ENCODE results near the gene MFSD2B. TPM values are rescaled to one million over a fixed set of nuclear protein-coding genes. Genes with fewer than 3 reads are reported as not detected.

The MFSD2B gene
- total RNA-seq, 1 donor from 2014 or later = not detected

GRCh38 chr2:24016376-24016761, 6.5 kb downstream of the MFSD2B start:
- TF ChIP-seq, protein P1, sequence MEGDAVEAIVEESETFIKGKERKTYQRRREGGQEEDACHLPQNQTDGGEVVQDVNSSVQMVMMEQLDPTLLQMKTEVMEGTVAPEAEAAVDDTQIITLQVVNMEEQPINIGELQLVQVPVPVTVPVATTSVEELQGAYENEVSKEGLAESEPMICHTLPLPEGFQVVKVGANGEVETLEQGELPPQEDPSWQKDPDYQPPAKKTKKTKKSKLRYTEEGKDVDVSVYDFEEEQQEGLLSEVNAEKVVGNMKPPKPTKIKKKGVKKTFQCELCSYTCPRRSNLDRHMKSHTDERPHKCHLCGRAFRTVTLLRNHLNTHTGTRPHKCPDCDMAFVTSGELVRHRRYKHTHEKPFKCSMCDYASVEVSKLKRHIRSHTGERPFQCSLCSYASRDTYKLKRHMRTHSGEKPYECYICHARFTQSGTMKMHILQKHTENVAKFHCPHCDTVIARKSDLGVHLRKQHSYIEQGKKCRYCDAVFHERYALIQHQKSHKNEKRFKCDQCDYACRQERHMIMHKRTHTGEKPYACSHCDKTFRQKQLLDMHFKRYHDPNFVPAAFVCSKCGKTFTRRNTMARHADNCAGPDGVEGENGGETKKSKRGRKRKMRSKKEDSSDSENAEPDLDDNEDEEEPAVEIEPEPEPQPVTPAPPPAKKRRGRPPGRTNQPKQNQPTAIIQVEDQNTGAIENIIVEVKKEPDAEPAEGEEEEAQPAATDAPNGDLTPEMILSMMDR (IDR thresholded peaks at IDR 0.05; ENCODE audit: insufficient read depth, low read length, severe bottlenecking) = no peak
- Histone ChIP-seq H3K36me3 (ENCODE audit: control insufficient read depth, insufficient read depth, low read length) (no peaks in the 10 kb centered on the region), H3K27me3 (ENCODE audit: control insufficient read depth, insufficient read depth, low read length) (no peaks in the 10 kb centered on the region), H3K4me3 (ENCODE audit: low read depth, low read length) (no peak overlapping the region)
- FAIRE-seq = no peak
- no peak for DNase-seq (ENCODE audit: low read depth)

GRCh38 chr2:24016853-24017703, 7.2 kb downstream of the MFSD2B start:
- FAIRE-seq (no peak), DNase-seq (ENCODE audit: low read depth) (no peak)
- Histone ChIP-seq H3K36me3 (ENCODE audit: control insufficient read depth, insufficient read depth, low read length) (no peaks in the 10 kb centered on the region), H3K4me3 (ENCODE audit: low read depth, low read length) (no peak overlapping the region), H3K27me3 (ENCODE audit: control insufficient read depth, insufficient read depth, low read length) (no peaks in the 10 kb centered on the region)
- TF ChIP-seq, protein P1 (IDR thresholded peaks at IDR 0.05; ENCODE audit: insufficient read depth, low read length, severe bottlenecking) = no peak

DNA sequence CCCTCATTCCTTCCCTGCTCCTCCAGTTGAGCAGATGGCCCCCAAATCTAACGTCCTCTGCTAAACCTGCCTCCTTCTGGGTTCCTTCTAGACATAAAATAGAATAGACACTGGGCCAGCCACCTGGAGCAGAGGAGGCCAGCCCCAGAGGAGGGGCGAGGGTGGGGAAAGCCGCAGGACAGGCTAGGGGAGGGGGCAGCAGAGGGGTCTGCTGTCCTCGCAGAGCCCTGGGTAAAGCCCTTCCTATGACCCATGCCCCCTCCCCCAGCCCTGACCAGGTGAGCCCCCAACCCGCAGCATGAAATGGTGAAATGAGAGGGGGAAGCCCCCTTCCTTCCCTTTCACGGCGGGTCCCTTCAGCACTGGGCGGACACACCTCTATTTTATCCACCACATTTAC, 7.8 kb downstream of the MFSD2B start:
- Histone ChIP-seq H3K36me3 (ENCODE audit: control insufficient read depth, insufficient read depth, low read length) (no peaks in the 10 kb centered on the region), H3K27me3 (ENCODE audit: control insufficient read depth, insufficient read depth, low read length) (no peaks in the 10 kb centered on the region), H3K4me3 (ENCODE audit: low read depth, low read length) (no peak overlapping the region)
- TF ChIP-seq, protein P1 (IDR thresholded peaks at IDR 0.05; ENCODE audit: insufficient read depth, low read length, severe bottlenecking) = no peak
- DNase-seq (ENCODE audit: low read depth) (no peak), FAIRE-seq (no peak)

- no peak for DNase-seq (ENCODE audit: low read depth)
- TF ChIP-seq, protein P1 (IDR thresholded peaks at IDR 0.05; ENCODE audit: insufficient read depth, low read length, severe bottlenecking) = no peak
- no peaks in the 10 kb centered on the region for H3K36me3 ChIP-seq (ENCODE audit: control insufficient read depth, insufficient read depth, low read length)
- H3K27me3 ChIP-seq (ENCODE audit: control insufficient read depth, insufficient read depth, low read length) = no peaks in the 10 kb centered on the region
- no peak overlapping the region for H3K4me3 ChIP-seq (ENCODE audit: low read depth, low read length)
- FAIRE-seq = no peak
Observed at GRCh38 chr2:24018241-24018640, 8.4 kb downstream of the MFSD2B start.

DNA sequence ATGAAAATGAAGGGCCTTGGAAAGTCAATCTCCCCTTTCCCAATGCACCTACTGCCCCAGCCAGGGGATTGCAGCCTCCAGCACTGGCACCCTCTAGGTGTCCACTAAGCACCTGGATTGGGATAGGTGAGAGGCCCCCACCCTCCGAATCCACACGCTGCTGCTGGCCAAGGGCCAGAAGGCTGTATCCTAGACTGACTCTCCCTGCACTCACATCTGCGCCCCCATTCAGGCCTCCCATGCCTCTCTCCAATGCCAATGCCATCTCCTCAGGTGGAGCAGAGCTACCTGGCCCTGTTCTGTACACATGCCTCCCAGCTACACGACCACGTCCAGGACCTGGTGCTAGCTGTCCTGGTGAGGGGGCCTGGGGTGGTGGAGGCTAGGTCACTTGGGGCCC, 9.8 kb downstream of the MFSD2B start:
- Histone ChIP-seq H3K27me3 (ENCODE audit: control insufficient read depth, insufficient read depth, low read length) (no peaks in the 10 kb centered on the region), H3K4me3 (ENCODE audit: low read depth, low read length) (no peak overlapping the region), H3K36me3 (ENCODE audit: control insufficient read depth, insufficient read depth, low read length) (no peaks in the 10 kb centered on the region)
- no peak for FAIRE-seq
- TF ChIP-seq, protein P1 (IDR thresholded peaks at IDR 0.05; ENCODE audit: insufficient read depth, low read length, severe bottlenecking) = no peak
- DNase-seq (ENCODE audit: low read depth) = no peak

DNA sequence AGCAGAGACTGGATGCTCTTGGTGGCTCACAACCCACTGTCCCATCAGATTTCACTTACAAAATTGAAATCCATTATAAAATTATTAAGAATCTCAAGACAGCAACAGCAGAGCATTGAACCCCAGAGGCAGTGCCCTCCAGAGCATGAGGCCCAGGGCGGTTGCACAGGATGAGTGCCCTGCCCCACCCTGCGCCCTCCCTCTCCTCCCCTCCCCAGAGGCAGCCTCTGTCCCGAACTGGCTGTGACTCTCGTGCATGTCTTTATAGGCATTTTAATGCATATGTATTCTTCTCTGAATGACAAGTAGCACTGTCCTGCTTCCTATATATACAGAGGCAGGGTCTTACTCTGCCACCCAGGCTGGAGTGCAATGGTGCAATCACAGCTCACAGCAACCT, 10.4 kb downstream of the MFSD2B start:
- TF ChIP-seq, protein P1 (IDR thresholded peaks at IDR 0.05; ENCODE audit: insufficient read depth, low read length, severe bottlenecking) = no peak
- Histone ChIP-seq H3K27me3 (ENCODE audit: control insufficient read depth, insufficient read depth, low read length) (no peaks in the 10 kb centered on the region), H3K36me3 (ENCODE audit: control insufficient read depth, insufficient read depth, low read length) (no peaks in the 10 kb centered on the region), H3K4me3 (ENCODE audit: low read depth, low read length) (no peak overlapping the region)
- DNase-seq (ENCODE audit: low read depth) (no peak), FAIRE-seq (no peak)
